ENCODE results near the gene HPX. TPM values are rescaled to one million over a fixed set of nuclear protein-coding genes. Genes with fewer than 3 reads are reported as not detected.

HPX gene
- total and polyA plus RNA-seq, 4 donors = 2,251 to 9,224 (median 5,760) TPM

- TF ChIP-seq ZBTB33 (IDR thresholded peaks at IDR 0.05) = no peak
- no peak for TF ChIP-seq SP1 (IDR thresholded peaks at IDR 0.05)
- TF ChIP-seq NR2F2 (IDR thresholded peaks at IDR 0.05) = no peak
- TF ChIP-seq RAD21 (IDR thresholded peaks at IDR 0.05) = no peak
- TF ChIP-seq EGR1 (IDR thresholded peaks at IDR 0.05; ENCODE audit: low read depth in 2 of 2) = no peak
Observed at GRCh38 chr11:6402061-6402470, 38.7 kb downstream of the HPX start (continued).

DNA sequence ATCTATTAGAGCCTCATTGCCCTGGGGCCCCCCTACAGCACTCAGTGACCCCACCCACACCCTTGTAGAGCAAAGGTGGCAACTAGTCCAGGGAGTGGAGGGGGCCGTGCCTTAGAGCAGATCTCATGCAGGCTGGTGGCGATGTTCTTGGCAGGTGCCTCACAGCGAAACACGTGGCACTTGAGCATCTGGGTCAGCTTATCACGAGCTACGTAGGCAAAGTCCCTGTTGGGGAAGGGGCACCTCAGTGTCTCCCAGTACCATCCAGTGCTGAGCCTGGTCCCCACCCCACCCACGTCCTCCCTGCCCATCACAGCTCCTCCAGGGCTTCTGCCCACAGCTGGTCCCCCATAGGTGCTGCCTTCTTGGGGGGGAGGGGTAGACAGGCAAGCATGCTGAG, 39.3 kb downstream of the HPX start:
- no peak overlapping the region for H3K4me3 ChIP-seq (ENCODE audit: low read depth in 1 of 3, low read length in 3 of 3)
- no peaks in the 10 kb centered on the region for H3K36me3 ChIP-seq (ENCODE audit: control insufficient read depth in 4 of 4, insufficient read depth in 3 of 4, low read depth in 1 of 4, low read length in 3 of 4)

GRCh38 chr11:6400431-6401345, 40.1 kb downstream of the HPX start:
- H3K36me3 ChIP-seq (ENCODE audit: control insufficient read depth in 4 of 4, insufficient read depth in 3 of 4, low read depth in 1 of 4, low read length in 3 of 4) = no peaks in the 10 kb centered on the region
- no peaks in the 10 kb centered on the region for H3K4me1 ChIP-seq (ENCODE audit: control insufficient read depth in 4 of 4, insufficient read depth in 4 of 4, low read length in 3 of 4)
- 98% methylated on average over 15 of the region's 15 CpGs for WGBS
- H3K4me3 ChIP-seq (ENCODE audit: low read depth in 1 of 3, low read length in 3 of 3) = no peak overlapping the region
- no peak for DNase-seq (ENCODE audit: low spot score)
- TF ChIP-seq HNF4A (conservative IDR thresholded peaks at IDR 0.05) (no peak), HNF4G (IDR thresholded peaks at IDR 0.05) (no peak), SP1 (IDR thresholded peaks at IDR 0.05) (no peak), YY1 (IDR thresholded peaks at IDR 0.05) (no peak), GABPA (IDR thresholded peaks at IDR 0.05 in 1 of 2, conservative IDR thresholded peaks at IDR 0.05 in 1 of 2) (no peak), JUND (IDR thresholded peaks at IDR 0.05) (no peak), EGR1 (IDR thresholded peaks at IDR 0.05; ENCODE audit: low read depth in 2 of 2) (no peak), RAD21 (IDR thresholded peaks at IDR 0.05) (no peak), NR2F2 (IDR thresholded peaks at IDR 0.05) (no peak), ATF3 (IDR thresholded peaks at IDR 0.05) (no peak), ZBTB33 (IDR thresholded peaks at IDR 0.05) (no peak), RXRA (IDR thresholded peaks at IDR 0.05) (no peak), REST (IDR thresholded peaks at IDR 0.05) (no peak), FOXA2 (IDR thresholded peaks at IDR 0.05) (no peak)
- TF ChIP-seq, protein P1, sequence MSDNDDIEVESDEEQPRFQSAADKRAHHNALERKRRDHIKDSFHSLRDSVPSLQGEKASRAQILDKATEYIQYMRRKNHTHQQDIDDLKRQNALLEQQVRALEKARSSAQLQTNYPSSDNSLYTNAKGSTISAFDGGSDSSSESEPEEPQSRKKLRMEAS (IDR thresholded peaks at IDR 0.05) = no peak
- no peak overlapping the region for H3K9ac ChIP-seq (ENCODE audit: low read depth in 1 of 2, low read length in 2 of 2)
- no peak overlapping the region for H3K27ac ChIP-seq (ENCODE audit: low read depth in 1 of 2, low read length in 2 of 2)
- no peaks in the 10 kb centered on the region for H3K27me3 ChIP-seq (ENCODE audit: control insufficient read depth in 4 of 4, insufficient read depth in 4 of 4, low read length in 3 of 4)
- H3K9me3 ChIP-seq (ENCODE audit: control insufficient read depth in 4 of 4, low read length in 3 of 4) = no peaks in the 10 kb centered on the region

More for the DNA sequence above, 39.3 kb downstream of the HPX start:
- 97% methylated on average over 7 of the region's 7 CpGs for WGBS
- no peak overlapping the region for H3K9ac ChIP-seq (ENCODE audit: low read depth in 1 of 2, low read length in 2 of 2)
- TF ChIP-seq, protein P1 (IDR thresholded peaks at IDR 0.05) = no peak
- DNase-seq (ENCODE audit: low spot score) = no peak
- H3K9me3 ChIP-seq (ENCODE audit: control insufficient read depth in 4 of 4, low read length in 3 of 4) = no peaks in the 10 kb centered on the region
- H3K27me3 ChIP-seq (ENCODE audit: control insufficient read depth in 4 of 4, insufficient read depth in 4 of 4, low read length in 3 of 4) = no peaks in the 10 kb centered on the region
- no peak overlapping the region for H3K27ac ChIP-seq (ENCODE audit: low read depth in 1 of 2, low read length in 2 of 2)
- peaks cover 0 to 1% (median 0%) of the 10 kb centered on the region in 4 donors for H3K4me1 ChIP-seq (ENCODE audit: control insufficient read depth in 4 of 4, insufficient read depth in 4 of 4, low read length in 3 of 4)

All from liver (tissue), 9 donors.